K562 (cell line): Measurements from ENCODE around the gene FDX2. TPM values are rescaled to one million over a fixed set of nuclear protein-coding genes. Genes with fewer than 3 reads are reported as not detected.

Source experiments
- C11orf30 ChIP-seq: fragments of 450-650 bp; IDR thresholded peaks from 2 replicates; pipeline ENCODE4 v1.6.1; 2016; ENCODE audit warnings: low read depth, mild to moderate bottlenecking
- DMBX1 ChIP-seq: fragments of 250-450 bp; sonication (Bioruptor Pico); IDR thresholded peaks from 2 replicates; pipeline ENCODE4 v1.8.0; 2022; ENCODE audit warnings: inconsistent platforms, mild to moderate bottlenecking, moderate library complexity, borderline replicate concordance
- ELF2 ChIP-seq: fragments of 250-450 bp; sonication (Bioruptor Pico); IDR thresholded peaks from 2 replicates; pipeline ENCODE4 v1.5.0; 2021; ENCODE audit warnings: mild to moderate bottlenecking
- ILF3 ChIP-seq: fragments of 450-650 bp; IDR thresholded peaks from 2 replicates; pipeline ENCODE4 v1.6.1; 2018; ENCODE audit warnings: antibody characterized with exemption, mild to moderate bottlenecking, moderate library complexity, borderline replicate concordance
- IRF2 ChIP-seq: sonication (generic); formaldehyde crosslinking; IDR thresholded peaks from 2 replicates; pipeline ENCODE4 v1.8.1; 2022; ENCODE audit warnings: mild to moderate bottlenecking, missing genetic modification reagents
- SRF ChIP-seq, 2 experiments: fragments of 250-450, 450-650 bp in 1 of 2; sonication (Bioruptor Pico) in 1 of 2; sonication (generic) in 1 of 2; formaldehyde crosslinking; IDR thresholded peaks; 2 replicates each; pipeline versions ENCODE4 v1.5.0 to v1.5.1; 2020 to 2022; ENCODE audit warnings: mild to moderate bottlenecking in 1 of 2, missing genetic modification reagents in 1 of 2
- U2AF2 ChIP-seq: fragments of 200-400 bp; formaldehyde crosslinking; optimal IDR thresholded peaks from 2 replicates; pipeline ENCODE3; 2017; ENCODE audit warnings: low read depth, mild to moderate bottlenecking, low read length
- ZBTB1 ChIP-seq: sonication (generic); formaldehyde crosslinking; IDR thresholded peaks from 2 replicates; pipeline ENCODE4 v1.8.1; 2023; ENCODE audit warnings: missing genetic modification reagents, low read depth, mild to moderate bottlenecking, borderline replicate concordance
- ZNF184 ChIP-seq: sonication (generic); formaldehyde crosslinking; IDR thresholded peaks from 2 replicates; pipeline ENCODE4 v1.5.0; 2020; ENCODE audit warnings: missing genetic modification reagents
- ZNF354B ChIP-seq: fragments of 250-450 bp; sonication (Bioruptor Pico); IDR thresholded peaks from 2 replicates; pipeline ENCODE4 v1.4.0; 2020
- ZNF507 ChIP-seq: conservative IDR thresholded peaks from 2 replicates; pipeline ENCODE4 v1.6.1; 2017; ENCODE audit warnings: missing genetic modification characterization, missing compliant biosample characterization
- ZNF766 ChIP-seq: fragments of 200-800 bp; sonication (Bioruptor generic); conservative IDR thresholded peaks from 2 replicates; pipeline ENCODE4 v1.6.1; 2016; ENCODE audit warnings: missing genetic modification characterization, missing compliant biosample characterization
- polyA plus RNA-seq, 8 experiments: library from polyadenylated mRNA; depleted of rRNA in 4 of 8; stranded (reverse) in 5 of 8; unstranded in 3 of 8; fragments of >200 nt; fragmentation: Nextera tagmentation in 2 of 8; fragmentation: Illumina TruSeq in 1 of 8; extraction: Ambion mirVana in 2 of 8; extraction: Trizol in 1 of 8; gene quantifications; 2 replicates each; pipeline versions ENCODE4 v1.2.1 to v1.2.3, GENCODE V29; 2011 to 2014; ENCODE audit warnings: inconsistent platforms in 1 of 8, missing spikeins in 1 of 8
- total RNA-seq, 7 experiments: library from RNA; depleted of rRNA in 6 of 7; stranded (reverse); fragments of >200 nt in 6 of 7; fragmentation: Illumina TruSeq in 2 of 7; extraction: Trizol in 2 of 7; gene quantifications; 2 replicates each; pipeline versions ENCODE4 v1.2.1 to v1.2.3, GENCODE V29; 2011 to 2021; ENCODE audit warnings: low replicate concordance in 1 of 7
- TF ChIP-seq, protein P1 (sequence below): IDR thresholded peaks from 2 replicates; pipeline ENCODE4 v1.6.1; 2014; ENCODE audit warnings: antibody characterized with exemption
- TF ChIP-seq, protein P2 (sequence below): fragments of 250-450 bp; sonication (Bioruptor Pico); IDR thresholded peaks from 2 replicates; pipeline ENCODE4 v1.5.0; 2021; ENCODE audit warnings: mild to moderate bottlenecking, borderline replicate concordance
- TF ChIP-seq, protein P3 (sequence below), 2 experiments: fragments of 450-650 bp in 1 of 2; sonication (generic) in 1 of 2; formaldehyde crosslinking in 1 of 2; IDR thresholded peaks; 2 replicates each; pipeline versions ENCODE4 v1.7.1 to v1.9.0; 2016 to 2022; ENCODE audit warnings: inconsistent platforms in 1 of 2, mild to moderate bottlenecking in 1 of 2, missing genetic modification reagents in 1 of 2

Gene FDX2
- total and polyA plus RNA-seq, 9 of the 15 experiments (the other 6 are each of a cell fraction or from before 2014, with no cell fraction given): 2.5 to 49.8 (median 29.7) TPM

GRCh38 chr19:10346509-10346908 lies 30.7 kb upstream of the FDX2 start (continued):
- TF ChIP-seq, protein P1, sequence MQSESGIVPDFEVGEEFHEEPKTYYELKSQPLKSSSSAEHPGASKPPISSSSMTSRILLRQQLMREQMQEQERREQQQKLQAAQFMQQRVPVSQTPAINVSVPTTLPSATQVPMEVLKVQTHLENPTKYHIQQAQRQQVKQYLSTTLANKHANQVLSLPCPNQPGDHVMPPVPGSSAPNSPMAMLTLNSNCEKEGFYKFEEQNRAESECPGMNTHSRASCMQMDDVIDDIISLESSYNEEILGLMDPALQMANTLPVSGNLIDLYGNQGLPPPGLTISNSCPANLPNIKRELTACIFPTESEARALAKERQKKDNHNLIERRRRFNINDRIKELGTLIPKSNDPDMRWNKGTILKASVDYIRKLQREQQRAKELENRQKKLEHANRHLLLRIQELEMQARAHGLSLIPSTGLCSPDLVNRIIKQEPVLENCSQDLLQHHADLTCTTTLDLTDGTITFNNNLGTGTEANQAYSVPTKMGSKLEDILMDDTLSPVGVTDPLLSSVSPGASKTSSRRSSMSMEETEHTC: no peak
- TF ChIP-seq, protein P2, sequence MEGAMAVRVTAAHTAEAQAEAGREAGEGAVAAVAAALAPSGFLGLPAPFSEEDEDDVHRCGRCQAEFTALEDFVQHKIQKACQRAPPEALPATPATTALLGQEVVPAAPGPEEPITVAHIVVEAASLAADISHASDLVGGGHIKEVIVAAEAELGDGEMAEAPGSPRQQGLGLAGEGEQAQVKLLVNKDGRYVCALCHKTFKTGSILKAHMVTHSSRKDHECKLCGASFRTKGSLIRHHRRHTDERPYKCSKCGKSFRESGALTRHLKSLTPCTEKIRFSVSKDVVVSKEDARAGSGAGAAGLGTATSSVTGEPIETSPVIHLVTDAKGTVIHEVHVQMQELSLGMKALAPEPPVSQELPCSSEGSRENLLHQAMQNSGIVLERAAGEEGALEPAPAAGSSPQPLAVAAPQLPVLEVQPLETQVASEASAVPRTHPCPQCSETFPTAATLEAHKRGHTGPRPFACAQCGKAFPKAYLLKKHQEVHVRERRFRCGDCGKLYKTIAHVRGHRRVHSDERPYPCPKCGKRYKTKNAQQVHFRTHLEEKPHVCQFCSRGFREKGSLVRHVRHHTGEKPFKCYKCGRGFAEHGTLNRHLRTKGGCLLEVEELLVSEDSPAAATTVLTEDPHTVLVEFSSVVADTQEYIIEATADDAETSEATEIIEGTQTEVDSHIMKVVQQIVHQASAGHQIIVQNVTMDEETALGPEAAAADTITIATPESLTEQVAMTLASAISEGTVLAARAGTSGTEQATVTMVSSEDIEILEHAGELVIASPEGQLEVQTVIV (CRISPR knock-in tag): no peak
- TF ChIP-seq ZNF507 (tag): no peak
- TF ChIP-seq ZNF184: no peak
- TF ChIP-seq, protein P3, sequence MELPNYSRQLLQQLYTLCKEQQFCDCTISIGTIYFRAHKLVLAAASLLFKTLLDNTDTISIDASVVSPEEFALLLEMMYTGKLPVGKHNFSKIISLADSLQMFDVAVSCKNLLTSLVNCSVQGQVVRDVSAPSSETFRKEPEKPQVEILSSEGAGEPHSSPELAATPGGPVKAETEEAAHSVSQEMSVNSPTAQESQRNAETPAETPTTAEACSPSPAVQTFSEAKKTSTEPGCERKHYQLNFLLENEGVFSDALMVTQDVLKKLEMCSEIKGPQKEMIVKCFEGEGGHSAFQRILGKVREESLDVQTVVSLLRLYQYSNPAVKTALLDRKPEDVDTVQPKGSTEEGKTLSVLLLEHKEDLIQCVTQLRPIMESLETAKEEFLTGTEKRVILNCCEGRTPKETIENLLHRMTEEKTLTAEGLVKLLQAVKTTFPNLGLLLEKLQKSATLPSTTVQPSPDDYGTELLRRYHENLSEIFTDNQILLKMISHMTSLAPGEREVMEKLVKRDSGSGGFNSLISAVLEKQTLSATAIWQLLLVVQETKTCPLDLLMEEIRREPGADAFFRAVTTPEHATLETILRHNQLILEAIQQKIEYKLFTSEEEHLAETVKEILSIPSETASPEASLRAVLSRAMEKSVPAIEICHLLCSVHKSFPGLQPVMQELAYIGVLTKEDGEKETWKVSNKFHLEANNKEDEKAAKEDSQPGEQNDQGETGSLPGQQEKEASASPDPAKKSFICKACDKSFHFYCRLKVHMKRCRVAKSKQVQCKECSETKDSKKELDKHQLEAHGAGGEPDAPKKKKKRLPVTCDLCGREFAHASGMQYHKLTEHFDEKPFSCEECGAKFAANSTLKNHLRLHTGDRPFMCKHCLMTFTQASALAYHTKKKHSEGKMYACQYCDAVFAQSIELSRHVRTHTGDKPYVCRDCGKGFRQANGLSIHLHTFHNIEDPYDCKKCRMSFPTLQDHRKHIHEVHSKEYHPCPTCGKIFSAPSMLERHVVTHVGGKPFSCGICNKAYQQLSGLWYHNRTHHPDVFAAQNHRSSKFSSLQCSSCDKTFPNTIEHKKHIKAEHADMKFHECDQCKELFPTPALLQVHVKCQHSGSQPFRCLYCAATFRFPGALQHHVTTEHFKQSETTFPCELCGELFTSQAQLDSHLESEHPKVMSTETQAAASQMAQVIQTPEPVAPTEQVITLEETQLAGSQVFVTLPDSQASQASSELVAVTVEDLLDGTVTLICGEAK (IDR thresholded peaks at IDR 0.05): no peak
- TF ChIP-seq, protein P3 (CRISPR knock-in tag; IDR thresholded peaks at IDR 0.05): no peak
- TF ChIP-seq U2AF2: no peak
- no peak for TF ChIP-seq ZBTB1 (CRISPR knock-in tag)
- no peak for TF ChIP-seq ZNF766 (CRISPR knock-in tag)
- TF ChIP-seq ELF2 (CRISPR knock-in tag): no peak
- no peak for TF ChIP-seq ZNF354B (CRISPR knock-in tag)
- TF ChIP-seq SRF (CRISPR knock-in tag; IDR thresholded peaks at IDR 0.05): no peak
- no peak for TF ChIP-seq ILF3
- no peak for TF ChIP-seq DMBX1
- TF ChIP-seq C11orf30: peak; percentile 77
- no peak for TF ChIP-seq IRF2 (CRISPR knock-in tag)
